DMS114 treated with DMSO at 0.1 percent for 48 hours (cell line): ENCODE data around the gene LAMP5.

Experiments used
- DNase-seq: peaks from one replicate; lab custom pipeline; 2025; ENCODE audit not compliant: unreplicated experiment; lab: John Stamatoyannopoulos, UW

Gene LAMP5

DNA sequence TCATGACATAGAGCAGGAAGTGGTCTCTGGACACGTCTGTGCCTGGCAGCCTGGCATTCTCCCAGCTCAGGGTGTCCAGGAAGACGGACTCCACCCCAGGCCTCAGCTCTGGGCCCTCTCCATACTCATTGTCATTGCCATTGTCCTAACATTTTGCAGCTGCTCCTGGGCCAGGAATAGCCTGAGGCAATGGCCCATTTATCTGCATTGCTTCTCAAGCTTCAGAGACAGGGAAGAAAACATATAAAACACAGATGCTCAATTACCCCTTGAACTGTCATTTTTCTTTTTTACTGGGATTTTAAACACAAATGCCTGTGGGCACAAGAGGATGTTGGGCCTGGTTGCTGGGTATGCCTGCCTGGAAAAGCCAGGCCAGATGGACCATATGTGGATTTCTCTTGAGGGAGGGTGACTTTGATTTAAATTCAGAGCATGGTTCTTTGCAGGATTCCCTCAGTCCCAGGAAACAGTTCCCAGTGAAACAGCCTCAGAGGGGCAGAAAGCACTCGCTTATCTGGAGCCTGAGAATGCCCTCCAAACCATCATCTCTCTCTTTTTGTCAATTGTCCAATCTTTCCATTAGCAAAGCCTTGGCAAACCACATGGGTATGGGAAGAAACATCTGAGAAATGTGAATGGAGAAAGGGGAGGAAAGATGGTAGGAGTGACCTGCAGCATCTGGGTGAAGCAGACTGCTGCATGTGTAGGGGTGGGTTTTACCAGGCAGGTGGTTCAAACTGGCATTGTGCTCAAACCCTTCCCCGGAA, 17.9 kb downstream of the LAMP5 start:
- DNase-seq = no peak

DNA sequence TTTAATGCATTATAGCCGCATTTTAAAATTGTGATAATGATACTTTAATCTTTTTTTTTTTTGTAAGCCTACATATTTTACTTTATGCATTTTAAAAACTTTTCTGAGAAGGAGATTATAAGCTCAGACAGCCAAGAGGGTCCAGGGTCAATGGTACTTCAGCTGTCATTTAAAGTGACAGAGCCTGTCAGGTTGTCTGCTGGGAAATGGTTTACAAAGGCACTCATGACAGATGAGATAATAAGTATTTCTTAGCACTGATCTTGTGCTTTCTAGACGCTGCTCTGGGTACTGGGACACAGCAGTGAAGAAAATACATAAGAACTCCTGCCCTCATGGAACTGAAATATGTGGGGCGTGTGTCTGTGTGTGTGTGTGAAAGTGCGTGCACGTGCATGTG, 19.6 kb downstream of the LAMP5 start:
- DNase-seq = no peak

DNA sequence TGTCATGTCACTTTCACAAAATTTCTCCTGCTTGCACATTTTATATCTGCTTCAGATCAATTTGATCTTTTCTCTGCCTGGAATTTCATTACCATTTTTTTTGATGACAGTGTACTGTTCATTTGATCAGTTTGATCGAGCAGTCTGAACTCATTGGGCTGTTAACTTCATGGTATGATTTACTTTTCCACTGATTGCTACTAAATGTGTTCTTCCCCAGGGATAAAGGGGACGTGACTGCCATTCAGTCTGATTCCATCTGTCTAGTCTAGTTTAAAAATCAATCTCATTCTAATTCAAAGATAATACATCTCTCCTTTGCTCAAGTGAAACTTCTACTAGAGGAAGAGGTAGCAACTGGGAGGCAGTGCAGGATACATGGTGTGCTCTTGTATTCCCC, 21.1 kb downstream of the LAMP5 start:
- DNase-seq = no peak

DNA sequence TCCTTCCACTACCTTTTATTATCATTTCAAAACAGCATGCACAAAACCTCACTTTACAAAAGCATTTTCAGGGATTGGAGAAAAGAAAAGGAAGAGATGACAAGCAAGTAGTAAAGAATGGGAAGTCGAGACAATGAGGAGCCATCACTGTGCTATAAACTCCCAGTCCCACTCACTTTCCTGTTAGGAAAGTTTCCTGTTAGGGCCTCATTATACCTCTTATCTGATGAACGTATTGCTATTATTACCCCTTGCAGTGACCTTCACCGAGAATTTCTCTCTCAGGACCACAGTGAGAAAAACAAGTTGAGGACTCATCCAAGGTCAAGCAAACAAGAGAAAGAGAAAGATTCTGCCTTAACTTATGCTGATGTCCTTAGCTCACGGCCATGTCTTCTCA, 28.8 kb downstream of the LAMP5 start:
- DNase-seq = no peak

DNA sequence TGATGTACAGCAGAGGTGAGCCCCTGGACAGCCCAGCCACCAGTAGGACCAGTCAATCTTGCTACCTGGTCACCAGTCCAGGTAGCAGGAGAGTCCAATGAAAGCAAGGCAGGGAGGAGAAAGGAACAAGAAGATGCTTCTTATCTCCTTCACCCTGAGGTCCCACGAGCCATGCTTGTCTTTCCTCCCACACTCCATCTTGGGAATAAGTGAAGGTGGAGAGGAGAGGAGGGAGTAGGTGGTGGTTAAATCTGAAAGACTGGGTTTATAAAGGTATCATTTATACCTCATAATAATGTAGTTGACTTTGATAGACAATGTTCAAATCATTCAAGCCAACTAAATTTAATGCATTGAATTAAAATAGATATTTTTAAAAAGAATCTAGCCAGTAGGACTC, 35.9 kb downstream of the LAMP5 start:
- DNase-seq = no peak

DNA sequence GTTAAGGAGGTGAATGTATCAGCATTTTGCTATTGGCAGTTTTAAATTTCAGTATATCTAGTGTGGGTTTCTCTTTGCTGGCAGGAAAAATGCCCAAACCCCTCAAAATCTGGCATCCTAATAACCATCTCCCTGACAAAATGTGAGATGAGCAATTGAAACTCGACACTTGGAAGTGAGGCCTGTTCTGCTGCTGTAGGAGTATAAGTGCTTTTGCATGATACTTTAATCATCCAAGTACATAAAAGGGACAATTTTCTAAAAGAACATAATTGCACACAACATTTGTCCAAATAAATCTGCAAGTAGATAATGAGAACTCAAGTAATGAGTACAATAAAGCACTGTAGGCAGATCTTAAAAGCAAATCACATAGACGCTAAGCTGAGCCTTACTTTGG, 36.5 kb downstream of the LAMP5 start:
- no peak for DNase-seq

DNA sequence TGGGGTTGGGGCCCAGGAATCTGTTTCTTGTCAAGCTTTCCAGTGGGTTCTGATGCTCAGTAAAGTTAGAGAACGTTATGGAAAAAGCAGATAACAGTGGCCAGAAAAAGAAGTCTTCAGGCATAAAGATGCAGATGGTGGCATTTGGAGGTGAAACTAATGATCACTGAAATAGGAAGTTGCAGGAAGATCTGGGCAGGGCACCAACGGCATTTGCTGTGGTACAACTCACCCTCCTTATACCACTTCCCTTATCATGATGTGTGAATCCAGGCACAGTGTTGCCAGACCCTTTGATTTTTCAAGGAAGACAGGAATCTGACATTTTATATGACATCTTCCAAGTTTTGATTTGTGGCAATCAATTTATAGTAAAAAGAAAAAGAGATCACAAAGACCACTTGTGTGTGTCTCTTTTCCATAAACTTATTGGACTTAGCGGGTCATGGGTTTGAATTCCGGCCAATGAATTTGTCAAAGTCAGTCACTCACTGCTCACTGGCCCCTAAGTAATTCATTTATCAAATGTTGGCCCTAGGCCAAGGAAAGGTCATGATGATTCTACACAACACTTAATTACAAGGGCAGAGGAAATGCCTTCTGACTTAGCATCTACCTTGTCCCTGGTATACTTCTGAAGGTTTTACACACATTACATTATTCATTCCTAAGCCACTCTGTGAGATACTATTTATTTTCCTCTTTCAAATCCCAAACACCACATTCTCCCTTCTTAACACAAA, 37.6 kb downstream of the LAMP5 start:
- no peak for DNase-seq

DNA sequence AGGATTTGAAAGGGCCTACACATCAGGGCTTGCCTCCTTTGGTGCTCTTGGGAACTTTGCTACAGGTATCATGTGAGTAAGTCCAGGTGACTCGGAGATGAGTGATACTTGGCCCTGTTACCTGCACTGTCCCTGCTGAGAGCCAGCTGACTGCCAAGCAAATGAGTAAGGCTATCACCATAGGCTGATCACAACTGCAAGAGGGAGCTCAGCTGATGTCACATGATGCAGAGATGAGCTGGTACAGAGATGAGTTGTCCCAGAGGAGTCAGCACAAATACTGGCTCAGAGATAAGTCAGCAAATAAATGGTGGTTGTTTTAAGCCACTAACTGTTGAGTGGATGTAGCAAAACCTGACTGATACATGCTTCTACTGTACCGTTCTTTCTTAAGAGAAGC, 41.4 kb downstream of the LAMP5 start:
- DNase-seq = no peak

DNA sequence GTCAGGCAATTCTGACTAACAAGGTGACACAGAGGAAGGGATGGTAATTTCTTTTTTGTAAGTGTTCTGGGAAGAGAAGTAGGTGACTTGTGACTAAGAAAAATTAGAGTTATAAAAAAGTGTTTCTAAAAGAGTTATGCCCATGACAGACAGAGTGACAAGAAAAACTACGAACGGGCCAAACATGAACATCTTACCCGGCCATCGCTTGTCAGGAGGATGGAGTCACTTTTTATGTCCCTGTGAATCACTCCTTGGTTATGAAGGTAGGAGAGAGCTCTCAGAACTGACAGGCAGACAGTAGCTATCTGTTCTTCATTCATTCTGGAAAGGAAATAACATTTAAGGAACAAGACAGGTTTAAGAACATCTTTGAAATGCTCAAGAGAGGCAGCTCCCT, 43.0 kb downstream of the LAMP5 start:
- no peak for DNase-seq

DNA sequence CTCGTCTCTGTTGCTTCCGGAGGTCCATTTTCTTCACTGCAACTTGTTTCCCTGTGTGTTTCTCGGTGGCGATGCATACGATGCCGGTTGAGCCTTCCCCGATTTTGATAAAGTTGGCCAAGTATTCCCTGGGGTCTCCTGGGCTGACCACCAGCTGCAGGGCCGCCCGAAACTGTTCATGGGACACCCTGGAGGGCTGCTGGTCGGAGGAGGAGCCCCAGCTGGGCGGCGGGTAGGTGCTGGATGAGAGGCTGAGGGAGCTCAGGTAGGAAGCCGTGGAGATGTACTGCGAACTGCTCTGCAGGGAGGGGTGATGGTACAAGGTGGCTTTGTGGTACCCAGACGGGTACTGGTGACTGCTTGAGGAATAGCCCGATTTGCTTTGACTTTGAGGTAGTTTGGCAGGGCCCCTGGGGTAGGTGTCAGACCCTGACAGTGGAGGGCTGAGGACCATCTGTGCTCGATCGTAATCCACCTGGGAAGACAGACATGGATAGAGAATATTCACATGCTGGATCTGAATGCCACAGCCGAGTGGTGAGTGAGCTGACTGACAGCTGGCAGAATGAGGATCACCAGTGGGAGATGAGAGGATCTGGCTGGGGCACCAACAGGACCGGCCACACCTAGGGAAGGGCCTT, 51.6 kb downstream of the LAMP5 start:
- DNase-seq = no peak

DNA sequence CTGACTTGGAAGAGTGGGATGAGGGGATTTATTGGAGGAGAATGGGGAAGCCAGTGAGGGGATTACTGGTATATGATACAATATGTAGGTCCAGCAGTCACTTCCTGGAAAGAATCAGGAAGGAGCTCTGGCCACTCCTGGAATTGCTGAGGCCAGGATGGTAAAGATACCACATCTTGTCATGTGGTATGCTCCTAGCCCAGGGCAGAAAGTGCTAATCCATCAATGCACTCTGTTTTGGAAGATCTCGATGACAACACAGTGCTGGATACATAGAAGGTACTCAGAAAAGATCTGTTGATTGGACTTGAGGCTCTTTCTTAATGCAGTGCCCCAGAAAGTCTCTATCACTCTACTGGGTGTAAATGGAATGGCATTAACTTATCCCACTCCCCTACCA, 52.6 kb downstream of the LAMP5 start:
- no peak for DNase-seq

DNA sequence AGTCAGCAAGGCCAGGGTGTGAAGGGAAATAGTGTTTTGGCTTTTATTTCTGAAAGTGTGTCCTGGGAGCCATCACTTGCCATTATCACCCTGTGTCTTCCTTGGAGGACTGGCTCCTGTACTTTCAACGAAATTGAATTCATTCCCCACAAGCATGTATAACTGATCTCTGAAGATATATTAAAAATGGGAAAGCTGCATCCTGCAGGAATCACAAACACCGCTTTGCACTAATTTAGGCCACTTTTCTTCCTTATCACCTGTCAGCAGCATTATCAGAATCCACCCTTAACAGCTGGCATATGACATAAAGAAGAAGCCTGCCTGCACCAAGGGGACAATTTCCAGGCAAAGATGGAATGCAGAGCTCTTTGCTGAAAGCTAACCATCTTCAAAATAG, 56.2 kb downstream of the LAMP5 start:
- DNase-seq = no peak

DNA sequence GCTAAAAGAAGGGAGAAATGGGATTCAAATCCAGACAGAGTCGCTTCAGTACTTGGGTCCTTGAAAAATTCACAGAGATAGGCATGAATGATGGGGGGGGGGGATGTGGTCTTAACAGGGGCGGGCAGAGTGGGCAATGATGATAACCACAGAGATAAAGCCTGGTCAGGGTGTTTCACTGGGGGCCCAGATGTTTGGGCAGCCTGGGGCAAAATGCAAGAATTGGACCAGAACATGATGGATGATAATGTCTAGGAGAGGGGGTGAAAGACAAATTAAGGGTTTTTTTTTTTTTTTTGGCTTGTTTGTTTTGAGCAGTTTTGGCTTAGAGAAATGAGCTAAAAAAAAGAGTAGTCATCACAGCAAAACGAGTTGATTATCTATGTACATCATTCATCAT, 57.4 kb downstream of the LAMP5 start:
- DNase-seq = no peak

DNA sequence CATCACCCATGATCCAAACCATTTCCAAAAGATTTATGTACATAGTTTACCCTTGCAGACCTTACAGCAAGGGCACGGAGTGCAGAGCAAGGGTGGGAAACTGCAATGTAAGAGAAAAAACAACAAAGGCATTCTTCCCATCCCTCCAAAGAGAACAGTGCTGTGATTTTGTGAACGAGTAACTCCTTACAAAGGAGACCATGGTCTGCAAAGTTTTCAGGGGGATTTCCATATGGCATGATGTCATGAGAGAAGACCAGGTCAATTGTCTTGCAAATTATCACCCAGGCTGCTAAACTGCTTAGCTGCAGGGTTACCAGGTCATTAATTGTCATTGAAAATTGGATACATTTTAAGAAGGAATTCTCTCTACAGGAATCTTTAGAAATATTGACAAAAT, 58.3 kb downstream of the LAMP5 start:
- DNase-seq = no peak

DNA sequence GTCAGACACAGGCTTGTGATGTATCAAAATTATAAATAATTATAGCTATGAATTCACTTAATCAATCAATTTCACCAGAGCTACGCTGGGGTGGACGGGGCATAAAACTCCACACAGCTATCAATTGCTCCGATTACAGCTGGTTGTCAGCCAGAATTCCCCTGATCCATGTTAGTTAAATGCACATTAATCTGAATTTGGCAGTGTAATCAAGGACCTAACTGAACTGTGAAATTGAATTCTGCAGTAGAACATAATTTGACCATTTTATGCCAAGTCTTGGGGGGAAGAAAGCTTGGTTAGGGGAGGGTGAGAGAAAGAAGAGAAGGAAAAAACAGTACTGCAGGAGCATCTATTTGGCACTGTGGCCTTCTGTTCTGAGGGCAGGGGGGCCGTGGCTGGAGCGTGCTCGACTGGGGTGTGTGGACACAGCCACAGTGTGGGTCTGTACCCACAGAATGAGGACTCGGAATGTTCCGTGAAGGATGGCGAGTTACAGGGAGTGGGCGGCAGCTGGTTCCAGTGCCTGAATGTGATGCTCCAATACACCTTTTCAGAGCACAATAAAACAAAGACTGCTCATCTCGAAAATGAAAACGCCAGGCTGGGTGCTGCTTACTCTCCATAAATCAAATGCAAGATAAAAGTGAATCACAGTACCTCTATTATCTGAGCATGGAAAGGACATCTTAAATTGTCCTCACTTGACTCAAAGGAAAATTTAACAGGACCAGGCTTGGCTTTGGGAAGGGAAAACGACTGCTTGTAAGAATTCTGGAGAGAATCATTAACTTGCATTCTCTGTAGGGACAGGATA, 59.2 kb downstream of the LAMP5 start:
- no peak for DNase-seq

DNA sequence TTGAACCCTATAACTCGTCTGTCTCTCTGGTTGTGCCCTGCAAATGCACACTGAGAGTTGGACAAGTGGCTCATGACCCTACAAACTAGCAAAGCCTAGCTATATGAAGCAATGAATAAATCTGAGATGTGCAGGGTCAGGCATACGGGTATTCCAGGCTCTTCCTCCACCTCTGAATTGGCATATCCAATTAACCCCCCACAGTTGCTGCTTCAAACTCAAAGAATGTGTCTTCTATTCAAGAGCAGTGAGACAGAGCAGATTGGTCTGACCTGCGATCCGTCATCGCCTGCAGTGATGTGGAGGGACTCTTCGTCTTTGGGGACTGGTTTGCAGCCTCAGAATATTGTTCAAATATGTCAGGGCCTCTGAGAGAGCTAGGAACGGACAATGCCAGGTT, 59.8 kb downstream of the LAMP5 start:
- no peak for DNase-seq

DNA sequence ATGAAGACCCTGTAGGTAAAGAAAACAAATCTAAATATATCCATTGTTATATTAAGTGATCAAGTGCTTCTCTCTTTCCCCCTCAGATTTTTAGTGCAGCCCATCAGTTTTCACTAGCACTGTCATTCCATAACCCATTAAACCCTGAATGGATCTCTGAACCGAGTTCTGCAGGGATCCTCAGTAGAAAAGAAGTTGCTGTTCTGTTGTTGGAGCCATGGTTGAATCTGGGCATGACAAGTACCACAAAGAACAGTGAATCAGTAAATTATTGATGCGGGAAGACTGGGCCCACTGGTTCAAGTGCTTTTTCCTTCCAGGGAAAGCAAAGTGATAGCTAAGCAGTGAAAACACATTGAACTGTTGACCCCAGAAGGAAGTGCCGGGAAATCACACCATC, 60.4 kb downstream of the LAMP5 start:
- DNase-seq = no peak

DNA sequence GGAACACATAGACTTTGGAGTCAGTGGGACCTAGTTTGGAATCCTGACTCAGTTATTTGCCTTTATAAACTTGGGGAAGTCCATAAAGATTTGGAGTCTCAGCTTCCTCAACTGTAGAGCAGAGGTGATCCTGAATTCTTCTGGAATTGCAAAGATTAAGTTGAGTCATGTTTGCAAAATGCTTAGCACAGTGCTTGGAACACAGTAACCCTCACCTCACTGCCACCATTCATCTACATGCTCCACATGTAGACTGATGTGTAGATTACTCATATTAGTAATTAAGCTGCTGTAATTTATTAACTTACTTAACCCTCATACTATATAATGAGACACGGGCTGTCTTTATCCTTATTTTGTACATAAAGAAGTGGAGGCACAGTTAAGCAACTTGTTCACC, 61.4 kb downstream of the LAMP5 start:
- no peak for DNase-seq

DNA sequence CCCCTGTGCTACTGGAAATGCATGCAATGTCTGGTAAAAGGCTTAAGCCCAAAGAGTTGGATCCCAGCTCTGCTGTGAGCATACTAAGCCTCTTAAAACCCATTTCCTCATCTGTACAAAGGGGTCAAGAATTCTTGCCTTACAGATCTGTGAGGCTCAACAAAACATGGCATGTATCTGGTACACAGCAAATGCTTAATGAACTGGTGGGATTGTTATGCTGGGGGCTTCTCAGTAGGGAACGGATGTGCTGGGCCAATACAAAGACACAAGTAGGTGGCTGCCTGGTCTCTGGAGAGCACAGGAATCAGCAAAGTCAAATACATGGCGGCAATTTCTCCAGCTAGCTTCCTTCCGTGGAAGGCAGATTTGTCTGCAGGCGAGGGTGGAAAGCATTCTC, 62.3 kb downstream of the LAMP5 start:
- no peak for DNase-seq

DNA sequence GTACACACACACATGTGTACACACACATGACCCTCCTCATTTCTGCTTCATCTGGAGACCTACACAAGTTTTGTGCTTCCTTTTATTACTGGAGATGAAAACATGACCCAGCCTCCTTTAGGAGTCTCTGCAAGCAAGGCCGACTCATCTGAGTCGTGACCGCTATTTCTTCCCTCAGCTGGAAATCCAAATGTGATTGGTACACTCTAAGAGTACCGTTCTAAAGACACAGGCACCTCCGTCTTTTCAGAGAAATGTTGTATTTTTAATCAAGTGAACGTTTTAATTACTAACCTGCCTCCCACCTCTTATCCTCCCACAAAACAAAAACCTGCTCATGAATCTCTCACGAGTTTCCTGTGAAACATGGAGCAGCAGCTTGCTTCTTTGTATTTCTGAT, 63.0 kb downstream of the LAMP5 start:
- no peak for DNase-seq

DNA sequence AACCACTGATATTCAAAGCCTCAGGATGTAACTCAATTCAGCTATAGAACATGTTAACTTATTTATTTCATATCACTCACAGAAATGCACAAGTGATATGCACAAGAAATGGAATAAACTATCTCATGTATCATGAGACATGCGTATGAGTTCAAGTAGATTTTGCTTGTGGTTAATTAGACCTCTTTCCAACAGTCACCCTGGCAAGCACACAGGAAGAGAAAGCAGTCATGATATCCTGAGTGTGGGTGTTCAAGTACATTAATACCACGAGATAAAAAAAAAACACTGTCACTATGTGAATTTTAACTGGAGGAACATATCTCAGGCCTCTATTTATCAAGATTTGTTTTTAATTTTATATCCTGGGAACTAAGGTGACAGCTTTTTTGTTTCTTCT, 64.2 kb downstream of the LAMP5 start:
- no peak for DNase-seq
